CD4-positive, alpha-beta T cell (primary cell): ENCODE data around the gene SIRT3. TPM values are rescaled to one million over a fixed set of nuclear protein-coding genes. Genes with fewer than 3 reads are reported as not detected.

Experiments used
- ATAC-seq: fragments of 200-7000 bp; cut with Tn5 transposase; one replicate; pipeline ENCODE4 v1.10.0; 2022; ENCODE audit warnings: mild to moderate bottlenecking; ENCODE audit not compliant: poor library complexity
- CTCF ChIA-PET: fragments of 350-600 bp; sonication (Branson Sonifier 250); formaldehyde crosslinking; loops from one replicate; lab custom pipeline; 2021; ENCODE audit warnings: antibody characterized with exemption, inconsistent platforms; lab: Charles Lee
- POLR2A ChIA-PET: fragments of 350-600 bp; sonication (Branson Sonifier 250); formaldehyde crosslinking; loops from one replicate; lab custom pipeline; 2021; ENCODE audit warnings: antibody characterized with exemption, inconsistent platforms; lab: Charles Lee
- DNase-seq, 14 experiments: peaks; one replicate each; pipeline ENCODE4 v3.0.0-alpha.2; 2013 to 2020; ENCODE audit warnings: mixed read lengths in 2 of 14
- H3K27ac ChIP-seq, 2 donors: one replicate each; pipeline versions ENCODE4 v1.5.1 to v1.7.0; 2013; ENCODE audit warnings: low read length in 2 of 2, low read depth in 1 of 2, mild to moderate bottlenecking in 1 of 2
- H3K27me3 ChIP-seq, 2 experiments: 1 replicate in 1 of 2; 2 replicates in 1 of 2; pipeline versions ENCODE4 v1.6.1 to v1.7.0; 2013; ENCODE audit warnings: low read length in 2 of 2, control low read depth in 1 of 2, mild to moderate bottlenecking in 1 of 2, moderate library complexity in 1 of 2; ENCODE audit not compliant: insufficient read depth in 2 of 2, control insufficient read depth in 1 of 2
- H3K36me3 ChIP-seq: one replicate; pipeline ENCODE4 v1.6.1; 2013; ENCODE audit warnings: low read length, control low read depth; ENCODE audit not compliant: insufficient read depth
- H3K4me1 ChIP-seq: one replicate; pipeline ENCODE4 v1.6.1; 2013; ENCODE audit warnings: low read length, control low read depth; ENCODE audit not compliant: insufficient read depth
- H3K4me3 ChIP-seq: one replicate; pipeline ENCODE4 v1.5.1; 2013; ENCODE audit warnings: mild to moderate bottlenecking, low read length, moderate library complexity
- H3K9me3 ChIP-seq, 2 experiments: 1 replicate in 1 of 2; 2 replicates in 1 of 2; pipeline versions ENCODE4 v1.6.1 to v1.7.0; 2013; ENCODE audit warnings: low read length in 2 of 2, mild to moderate bottlenecking in 2 of 2, control low read depth in 1 of 2, moderate library complexity in 1 of 2; ENCODE audit not compliant: control insufficient read depth in 1 of 2, insufficient read depth in 1 of 2
- H3K27ac Mint-ChIP-seq: one replicate; pipeline ENCODE4 v1.8.0; 2020; ENCODE audit warnings: mixed read lengths
- H3K27me3 Mint-ChIP-seq: one replicate; pipeline ENCODE4 v1.8.0; 2021; ENCODE audit warnings: mixed read lengths
- H3K36me3 Mint-ChIP-seq: one replicate; pipeline ENCODE4 v1.8.0; 2021; ENCODE audit warnings: low read depth, mixed read lengths
- H3K4me1 Mint-ChIP-seq: one replicate; pipeline ENCODE4 v1.8.0; 2021; ENCODE audit warnings: low read depth, mixed read lengths
- H3K4me3 Mint-ChIP-seq: one replicate; pipeline ENCODE4 v1.8.0; 2020; ENCODE audit warnings: mild to moderate bottlenecking, mixed read lengths
- H3K9me3 Mint-ChIP-seq: one replicate; pipeline ENCODE4 v1.8.0; 2020; ENCODE audit warnings: mixed read lengths
- CTCF ChIP-seq: fragments of 200-600 bp; IDR thresholded peaks from one replicate; pipeline ENCODE4 v1.8.0; 2022; ENCODE audit warnings: antibody characterized with exemption, mild to moderate bottlenecking
- intact Hi-C, 2 experiments: fragments of 100-400 bp; cut with DNase I in 1 of 2; cut with micrococcal nuclease in 1 of 2; formaldehyde crosslinking; loops; one replicate each; pipeline versions ENCODE4 v1.15.1 to v1.9.0; 2023 to 2025; cut with DNase I, micrococcal nuclease
- total RNA-seq, 174 experiments: library from RNA in 2 of 174; stranded (reverse) in 2 of 174; gene quantifications; one replicate each; pipeline ENCODE4 v1.2.3 and lab custom pipeline; 2021 to 2026

SIRT3 gene
- total RNA-seq, 2 experiments from 2014 or later: 16.4 to 18.0 TPM

DNA sequence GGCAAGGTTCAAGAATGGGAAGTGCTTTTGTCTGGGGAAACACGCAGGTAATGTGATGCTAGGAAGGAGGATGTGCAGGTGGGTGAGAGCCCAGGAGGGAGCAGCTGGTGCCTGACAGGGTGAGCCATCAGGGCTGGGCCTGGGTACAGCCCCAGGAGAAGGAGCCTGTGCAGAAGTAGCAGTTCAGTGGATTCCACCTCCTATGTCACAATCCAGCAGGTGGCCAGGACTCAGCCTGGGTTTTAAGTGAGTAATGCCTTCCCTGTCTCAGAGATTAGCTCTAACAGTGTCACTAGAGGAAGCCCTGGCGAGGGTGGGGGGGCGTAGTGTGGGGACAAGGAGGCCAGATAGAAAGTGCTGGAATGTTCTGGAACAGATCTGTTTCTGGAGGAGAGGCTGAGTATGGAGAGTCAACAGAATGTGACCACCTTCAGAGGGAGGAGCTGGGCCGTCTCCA lies 20.5 kb downstream of the SIRT3 start:
- Mint-ChIP-seq H3K27ac (no peak overlapping the region), H3K36me3 (peaks cover 70% of the 10 kb centered on the region), H3K27me3 (no peaks in the 10 kb centered on the region), H3K4me1 (no peaks in the 10 kb centered on the region), H3K9me3 (no peaks in the 10 kb centered on the region), H3K4me3 (no peak overlapping the region)
- Histone ChIP-seq H3K4me1 (peaks cover 6% of the 10 kb centered on the region), H3K27ac (no peak overlapping the region), H3K9me3 (no peaks in the 10 kb centered on the region), H3K36me3 (peaks cover 60% of the 10 kb centered on the region), H3K27me3 (no peaks in the 10 kb centered on the region), H3K4me3 (no peak overlapping the region)
- POLR2A ChIA-PET: interaction anchor here (0.6 to 2.1 kb wide), 3 partner anchors 9 to 593 kb away, joined by 3 to 20 read pairs (median 3); partner anchors contain the start of genes BET1L and RIC8A
- no peak for TF ChIP-seq CTCF
- DNase-seq: no peak
- no peak for ATAC-seq
- CTCF ChIA-PET: no interaction called here
- intact Hi-C loops: loop anchor here in 1 of 2 experiments (10.0 kb wide), 1 partner anchor 1529 kb away; no protein-coding TSS in a partner anchor

DNA sequence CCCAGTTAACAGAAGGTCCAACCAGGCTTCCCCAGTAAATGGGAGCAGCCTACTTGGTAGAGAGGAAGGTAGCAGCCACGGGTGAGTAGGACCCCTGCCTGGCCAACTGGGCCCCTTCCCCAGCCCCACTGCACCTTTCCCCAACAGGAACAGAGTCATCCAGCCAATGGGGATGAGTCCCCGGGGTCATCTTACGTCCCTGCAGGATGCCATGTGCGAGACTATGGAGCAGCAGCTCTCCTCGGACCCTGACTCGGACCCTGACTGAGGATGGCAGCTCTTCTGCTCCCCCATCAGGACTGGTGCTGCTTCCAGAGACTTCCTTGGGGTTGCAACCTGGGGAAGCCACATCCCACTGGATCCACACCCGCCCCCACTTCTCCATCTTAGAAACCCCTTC lies 22.1 kb downstream of the SIRT3 start:
- H3K27ac ChIP-seq: no peak overlapping the region
- H3K36me3 Mint-ChIP-seq: peaks cover 76% of the 10 kb centered on the region
- CTCF ChIA-PET: no interaction called here

GRCh38 chr11:213111-213510 lies 23.0 kb downstream of the SIRT3 start:
- H3K4me3 ChIP-seq: no peak overlapping the region
- peaks cover 73% of the 10 kb centered on the region for H3K36me3 ChIP-seq
- peaks cover 27% of the 10 kb centered on the region for H3K4me1 ChIP-seq
- no peak for ATAC-seq
- no peak overlapping the region for H3K27ac ChIP-seq
- no peaks in the 10 kb centered on the region for H3K9me3 ChIP-seq
- Mint-ChIP-seq H3K4me1 (peaks cover 14% of the 10 kb centered on the region), H3K27ac (no peak overlapping the region), H3K36me3 (peaks cover 81% of the 10 kb centered on the region), H3K27me3 (no peaks in the 10 kb centered on the region), H3K9me3 (no peaks in the 10 kb centered on the region), H3K4me3 (no peak overlapping the region)
- intact Hi-C loops: loop anchor here in 1 of 2 experiments (10.0 kb wide), 1 partner anchor 1532 kb away; no protein-coding TSS in a partner anchor
- POLR2A ChIA-PET: no interaction called here
- CTCF ChIA-PET: no interaction called here
- DNase-seq: no peak
- no peaks in the 10 kb centered on the region for H3K27me3 ChIP-seq
- no peak for TF ChIP-seq CTCF

More for the DNA sequence above, 22.1 kb downstream of the SIRT3 start:
- ATAC-seq (no peak), DNase-seq (no peak)
- no peaks in the 10 kb centered on the region for H3K9me3 ChIP-seq
- no peak overlapping the region for H3K4me3 ChIP-seq
- TF ChIP-seq CTCF: no peak
- peaks cover 21% of the 10 kb centered on the region for H3K4me1 ChIP-seq
- POLR2A ChIA-PET: no interaction called here
- no peaks in the 10 kb centered on the region for H3K27me3 ChIP-seq
- H3K27me3 Mint-ChIP-seq: no peaks in the 10 kb centered on the region
- no peak overlapping the region for H3K27ac Mint-ChIP-seq
- no peak overlapping the region for H3K4me3 Mint-ChIP-seq
- H3K9me3 Mint-ChIP-seq: no peaks in the 10 kb centered on the region
- H3K4me1 Mint-ChIP-seq: peaks cover 9% of the 10 kb centered on the region
- peaks cover 73% of the 10 kb centered on the region for H3K36me3 ChIP-seq
- intact Hi-C loops: loop anchor here in 1 of 2 experiments (10.0 kb wide), 1 partner anchor 1531 kb away; no protein-coding TSS in a partner anchor
